Measurements from ENCODE around the gene SLC7A5.
"Not testable (repeated sequence)": the region's sequence is repeated elsewhere in the genome, so short reads cannot be mapped to it uniquely, and the experiment has no call there.

The SLC7A5 gene

GRCh38 chr16:87869061-87869878, at the start of gene SLC7A5:
TSS of gene SLC7A5 (minus strand) at chr16:87869507. CDS start at chr16:87869422, 85 bp downstream.
- DNase-seq (ENCODE audit: low read depth); in situ Hi-C loops (cut with HindIII; ENCODE audit: low sequenced_read_pairs): not testable (repeated sequence)
- peak within 1 kb of the TSS; percentile 52 for H3K4me3 ChIP-seq (ENCODE audit: low read depth, low read length)

DNA sequence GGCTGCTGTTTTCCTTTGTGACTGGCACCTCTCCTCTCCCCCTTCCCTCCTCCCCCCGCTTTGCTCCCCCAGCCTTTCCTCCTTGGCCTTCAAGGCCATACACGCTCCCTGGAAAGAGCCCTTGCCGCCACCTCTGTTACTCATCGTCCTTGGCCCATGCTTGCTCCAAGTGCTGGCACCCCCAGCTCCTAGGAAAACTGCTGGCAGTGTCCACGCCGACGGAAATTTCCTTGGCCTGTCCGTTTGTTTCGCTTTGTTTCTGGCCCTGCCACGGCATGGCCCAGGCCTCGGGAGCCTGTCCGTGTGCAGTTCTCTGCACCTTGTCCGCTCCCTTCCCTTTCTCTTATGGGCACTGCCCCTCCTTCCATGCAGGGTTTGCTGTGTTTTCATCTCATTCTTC, 49.0 kb upstream of the SLC7A5 start:
- no peak for DNase-seq (ENCODE audit: low read depth)
- in situ Hi-C loops (cut with HindIII; ENCODE audit: low sequenced_read_pairs), result no loop called here
- TF ChIP-seq, protein P1, sequence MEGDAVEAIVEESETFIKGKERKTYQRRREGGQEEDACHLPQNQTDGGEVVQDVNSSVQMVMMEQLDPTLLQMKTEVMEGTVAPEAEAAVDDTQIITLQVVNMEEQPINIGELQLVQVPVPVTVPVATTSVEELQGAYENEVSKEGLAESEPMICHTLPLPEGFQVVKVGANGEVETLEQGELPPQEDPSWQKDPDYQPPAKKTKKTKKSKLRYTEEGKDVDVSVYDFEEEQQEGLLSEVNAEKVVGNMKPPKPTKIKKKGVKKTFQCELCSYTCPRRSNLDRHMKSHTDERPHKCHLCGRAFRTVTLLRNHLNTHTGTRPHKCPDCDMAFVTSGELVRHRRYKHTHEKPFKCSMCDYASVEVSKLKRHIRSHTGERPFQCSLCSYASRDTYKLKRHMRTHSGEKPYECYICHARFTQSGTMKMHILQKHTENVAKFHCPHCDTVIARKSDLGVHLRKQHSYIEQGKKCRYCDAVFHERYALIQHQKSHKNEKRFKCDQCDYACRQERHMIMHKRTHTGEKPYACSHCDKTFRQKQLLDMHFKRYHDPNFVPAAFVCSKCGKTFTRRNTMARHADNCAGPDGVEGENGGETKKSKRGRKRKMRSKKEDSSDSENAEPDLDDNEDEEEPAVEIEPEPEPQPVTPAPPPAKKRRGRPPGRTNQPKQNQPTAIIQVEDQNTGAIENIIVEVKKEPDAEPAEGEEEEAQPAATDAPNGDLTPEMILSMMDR (IDR thresholded peaks at IDR 0.05; ENCODE audit: low read depth, low read length, missing control alignments), result no peak
- no peak overlapping the region for H3K4me3 ChIP-seq (ENCODE audit: low read depth, low read length)

- TF ChIP-seq, protein P1 (IDR thresholded peaks at IDR 0.05; ENCODE audit: low read depth, low read length, missing control alignments), result no peak
- no peak overlapping the region for H3K4me3 ChIP-seq (ENCODE audit: low read depth, low read length)
- in situ Hi-C loops (cut with HindIII; ENCODE audit: low sequenced_read_pairs), result no loop called here
- DNase-seq (ENCODE audit: low read depth), result no peak
These were observed 48.2 kb upstream of the SLC7A5 start for GRCh38 chr16:87917503-87917902.

GRCh38 chr16:87914812-87915211, 45.5 kb upstream of the SLC7A5 start:
- no peak for DNase-seq (ENCODE audit: low read depth)
- in situ Hi-C loops (cut with HindIII; ENCODE audit: low sequenced_read_pairs), result no loop called here
- TF ChIP-seq, protein P1 (IDR thresholded peaks at IDR 0.05; ENCODE audit: low read depth, low read length, missing control alignments), result no peak
- H3K4me3 ChIP-seq (ENCODE audit: low read depth, low read length), result no peak overlapping the region

DNA sequence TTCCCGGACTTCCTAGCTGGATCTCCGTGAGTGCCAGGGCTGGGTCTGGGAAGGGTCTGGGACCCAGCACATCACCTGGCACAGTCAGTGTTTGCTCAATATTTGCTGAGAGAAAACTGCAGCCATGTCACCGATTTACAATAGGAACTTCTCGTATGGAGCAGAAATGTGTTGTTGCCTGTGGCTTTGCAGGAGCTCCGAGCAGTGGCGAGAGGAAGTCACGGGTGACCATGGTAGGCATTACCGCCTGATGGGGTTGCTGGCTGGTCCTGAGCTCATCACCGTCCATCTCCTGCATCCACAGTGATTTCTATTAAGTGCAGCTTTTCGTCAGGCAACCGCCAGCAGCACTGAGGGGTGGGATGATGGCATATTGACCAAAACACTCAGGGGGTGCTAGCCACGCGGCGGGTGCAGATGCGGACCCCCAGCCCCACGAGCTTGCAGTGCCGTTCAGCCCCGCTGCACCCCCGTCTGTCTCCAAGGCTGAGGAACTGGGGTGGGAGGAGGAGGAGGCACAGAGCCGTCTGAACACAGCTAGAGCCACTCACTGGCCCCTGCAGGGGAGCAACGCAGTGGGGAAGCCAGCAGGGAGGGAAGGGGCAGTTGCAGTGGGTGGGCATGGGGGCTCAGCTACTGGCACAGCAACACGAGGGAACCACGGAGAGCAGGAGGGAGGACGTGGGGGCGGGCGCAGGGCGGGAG, 44.9 kb upstream of the SLC7A5 start:
- H3K4me3 ChIP-seq (ENCODE audit: low read depth, low read length); in situ Hi-C loops (cut with HindIII; ENCODE audit: low sequenced_read_pairs); DNase-seq (ENCODE audit: low read depth): not testable (repeated sequence)

GRCh38 chr16:87912691-87913090, 43.4 kb upstream of the SLC7A5 start:
- in situ Hi-C loops (cut with HindIII; ENCODE audit: low sequenced_read_pairs); H3K4me3 ChIP-seq (ENCODE audit: low read depth, low read length); DNase-seq (ENCODE audit: low read depth): not testable (repeated sequence)

GRCh38 chr16:87911106-87911763, 41.9 kb upstream of the SLC7A5 start:
- in situ Hi-C loops (cut with HindIII; ENCODE audit: low sequenced_read_pairs); H3K4me3 ChIP-seq (ENCODE audit: low read depth, low read length); DNase-seq (ENCODE audit: low read depth): not testable (repeated sequence)

DNA sequence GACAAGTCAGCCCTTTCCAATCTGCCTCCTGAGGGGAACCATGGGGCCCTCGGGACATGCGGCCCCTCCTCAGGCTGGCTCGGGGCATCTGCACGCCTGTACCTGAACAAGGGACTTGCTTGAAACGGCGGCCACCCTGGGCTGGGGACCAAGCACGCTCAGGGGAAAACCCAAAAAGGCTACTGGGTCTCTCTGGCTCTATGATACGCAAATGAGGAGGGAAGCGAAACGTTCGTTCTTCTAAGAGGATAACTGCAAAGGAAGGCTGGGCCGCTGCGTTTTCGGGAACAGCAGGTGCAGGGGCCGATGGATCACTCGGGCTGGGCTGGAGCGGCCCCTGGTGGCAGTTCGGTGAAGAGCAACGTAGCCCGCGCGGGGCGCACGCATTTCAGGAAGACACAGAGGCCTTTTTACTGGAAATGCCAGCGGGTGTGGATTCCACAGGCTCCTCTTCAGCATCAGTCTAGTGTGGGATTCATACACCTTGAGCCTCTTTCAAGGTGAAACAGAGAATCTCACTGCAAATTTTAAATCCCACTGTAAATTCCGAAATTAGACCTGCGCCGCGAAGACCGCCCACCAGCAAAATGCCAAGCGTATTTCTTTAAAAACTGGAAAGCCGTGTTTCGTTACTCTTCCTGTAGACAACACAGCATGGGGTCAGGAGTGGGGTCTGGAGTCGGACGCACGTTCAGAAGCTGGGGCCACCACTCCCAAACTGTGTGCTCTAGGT, 40.1 kb upstream of the SLC7A5 start:
- in situ Hi-C loops (cut with HindIII; ENCODE audit: low sequenced_read_pairs); DNase-seq (ENCODE audit: low read depth); H3K4me3 ChIP-seq (ENCODE audit: low read depth, low read length): not testable (repeated sequence)
- TF ChIP-seq, protein P1 (IDR thresholded peaks at IDR 0.05; ENCODE audit: low read depth, low read length, missing control alignments), result peak; percentile 86

GRCh38 chr16:87908101-87908500, 38.8 kb upstream of the SLC7A5 start:
- H3K4me3 ChIP-seq (ENCODE audit: low read depth, low read length); in situ Hi-C loops (cut with HindIII; ENCODE audit: low sequenced_read_pairs); DNase-seq (ENCODE audit: low read depth): not testable (repeated sequence)

GRCh38 chr16:87905521-87905920, 36.2 kb upstream of the SLC7A5 start:
- H3K4me3 ChIP-seq (ENCODE audit: low read depth, low read length); DNase-seq (ENCODE audit: low read depth); in situ Hi-C loops (cut with HindIII; ENCODE audit: low sequenced_read_pairs): not testable (repeated sequence)

DNA sequence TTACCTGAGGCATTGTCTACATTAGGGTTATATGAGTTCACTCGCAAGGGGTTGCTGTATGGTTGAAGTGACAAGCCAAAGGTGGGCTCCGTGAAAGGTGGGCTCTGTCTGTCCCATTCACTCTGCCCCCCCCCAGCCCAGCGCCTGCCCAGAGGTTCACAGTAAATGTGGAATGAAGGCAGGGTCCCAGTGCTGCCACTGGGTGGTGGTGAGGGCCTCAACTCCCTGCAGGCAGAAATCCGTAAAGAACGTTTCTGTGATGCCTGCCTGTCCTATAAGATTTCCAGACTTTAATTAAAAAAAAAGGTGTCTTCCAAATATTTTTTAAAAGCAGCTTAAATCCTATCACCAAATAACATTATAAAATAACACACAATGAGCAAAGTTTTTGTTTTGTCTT, 35.7 kb upstream of the SLC7A5 start:
- H3K4me3 ChIP-seq (ENCODE audit: low read depth, low read length); DNase-seq (ENCODE audit: low read depth); in situ Hi-C loops (cut with HindIII; ENCODE audit: low sequenced_read_pairs): not testable (repeated sequence)

DNA sequence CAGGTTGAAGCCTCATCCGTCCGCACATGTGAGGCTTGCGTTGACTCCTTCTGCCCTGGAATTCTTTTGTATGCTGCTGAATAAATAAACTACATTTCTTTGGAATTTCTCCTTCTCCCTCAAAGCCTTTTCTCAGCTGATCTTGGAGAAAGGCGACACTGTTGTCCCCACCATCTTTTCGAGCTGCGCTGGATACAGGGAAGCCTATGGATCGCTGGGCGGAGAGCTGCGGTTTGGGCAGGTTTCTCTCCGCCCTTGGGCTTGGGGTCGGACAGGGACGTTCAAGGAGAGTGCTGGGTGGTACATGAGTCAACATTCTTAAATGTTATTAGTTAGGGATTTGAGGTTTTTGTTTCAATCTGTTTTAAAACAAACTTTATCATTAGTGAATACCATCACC, 31.2 kb upstream of the SLC7A5 start:
- in situ Hi-C loops (cut with HindIII; ENCODE audit: low sequenced_read_pairs); H3K4me3 ChIP-seq (ENCODE audit: low read depth, low read length); DNase-seq (ENCODE audit: low read depth): not testable (repeated sequence)
